CD4-positive, alpha-beta T cell treated with Interleukin-6 for 4 hours (primary cell): Measurements from ENCODE around the gene TMEM170B.

Experiments used
- DNase-seq: peaks from one replicate; pipeline ENCODE4 v3.0.0-alpha.2; 2020; ENCODE audit warnings: mixed read lengths

Gene TMEM170B

DNA sequence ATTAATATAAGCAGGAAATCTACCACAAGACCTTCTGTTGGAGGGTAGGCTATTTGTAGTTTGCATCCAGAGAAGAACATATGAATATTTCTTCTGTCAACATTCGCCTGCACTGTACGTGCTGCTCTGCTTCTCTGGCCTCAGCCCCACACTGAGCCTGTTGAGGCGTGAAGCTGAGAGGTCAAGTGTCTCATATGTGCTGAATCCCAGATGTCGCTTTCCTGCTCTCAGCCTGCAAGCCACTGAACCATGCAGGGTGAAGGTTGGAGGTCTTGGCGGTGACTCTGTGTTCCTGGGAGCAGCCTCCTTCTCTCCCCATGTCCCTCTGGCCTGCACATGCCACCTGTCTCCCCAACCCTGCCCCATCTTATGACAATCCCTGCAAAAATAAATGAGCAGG, 83.6 kb downstream of the TMEM170B start:
- DNase-seq = no peak

DNA sequence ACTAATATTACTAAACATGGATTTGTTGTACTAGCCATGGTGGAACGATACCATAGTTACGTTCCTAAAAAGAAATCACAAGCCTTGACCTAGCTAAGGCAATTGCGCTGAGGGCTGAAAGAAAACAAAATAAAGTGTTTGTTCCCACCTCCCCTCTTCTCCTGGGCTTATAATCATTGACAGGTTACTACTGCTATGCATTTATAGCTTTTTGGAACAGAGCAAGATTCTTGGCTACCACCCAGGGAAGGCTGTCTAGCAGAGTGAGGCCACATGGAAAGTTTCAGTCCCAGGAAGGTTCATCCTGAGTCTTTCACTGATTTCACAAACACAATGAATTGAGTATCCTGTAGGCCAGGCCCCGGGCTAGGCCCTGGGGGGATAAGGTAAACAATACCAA, 84.6 kb downstream of the TMEM170B start:
- DNase-seq = no peak

DNA sequence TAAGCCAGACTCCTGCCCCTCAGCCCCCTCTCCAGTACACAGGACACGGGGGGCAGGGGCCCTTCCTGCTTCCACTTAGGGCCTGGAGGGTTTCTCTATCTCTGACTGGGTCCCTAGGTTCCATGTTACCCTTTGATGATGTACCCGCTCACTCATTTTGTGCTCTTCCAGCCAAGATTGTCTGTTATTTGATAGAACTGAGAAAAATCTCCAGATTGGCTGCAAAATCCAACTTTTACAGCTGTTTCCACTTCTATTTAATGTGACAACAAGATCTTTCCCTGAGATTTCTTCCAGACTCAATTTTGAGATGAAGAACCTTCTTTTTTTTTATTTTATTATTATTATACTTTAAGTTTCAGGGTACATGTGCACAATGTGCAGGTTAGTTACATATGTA, 85.7 kb downstream of the TMEM170B start:
- DNase-seq = no peak

DNA sequence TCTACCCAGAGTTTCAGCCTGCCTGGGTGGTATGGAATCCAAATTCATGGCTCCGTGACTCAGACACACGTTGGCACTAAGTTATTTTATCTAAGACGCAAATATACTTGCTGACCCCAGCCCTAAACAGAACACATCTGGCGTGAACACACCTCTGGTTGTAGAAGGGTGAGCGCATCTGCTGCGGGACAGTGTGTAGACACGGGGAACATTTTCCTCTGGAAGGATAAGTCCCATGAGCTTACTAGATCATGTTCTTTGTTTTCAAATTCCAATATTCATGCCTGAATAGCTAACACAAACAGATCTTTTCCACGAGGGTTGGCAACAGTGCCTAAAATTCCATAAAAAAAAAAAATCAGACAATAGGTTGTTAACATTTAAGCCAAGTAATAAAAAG, 87.8 kb downstream of the TMEM170B start:
- no peak for DNase-seq

DNA sequence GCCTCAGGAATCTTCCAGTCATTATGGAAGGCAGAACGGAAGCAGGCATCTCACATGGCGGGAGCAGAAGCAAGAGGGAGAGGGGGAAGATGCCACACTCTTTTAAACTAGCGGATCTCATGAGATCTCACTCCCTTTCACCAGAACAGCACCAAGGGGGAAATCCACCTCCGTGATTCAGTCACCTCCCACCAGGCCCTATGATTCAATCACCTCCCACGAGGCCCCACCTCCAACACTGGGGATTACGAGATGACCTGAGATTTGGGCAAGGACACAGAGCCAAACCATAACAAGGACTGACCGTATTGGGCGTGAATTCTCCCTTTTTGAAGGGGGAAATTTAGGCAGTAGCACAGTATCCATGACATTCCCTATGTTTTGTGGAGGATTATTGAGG, 88.8 kb downstream of the TMEM170B start:
- DNase-seq = no peak

DNA sequence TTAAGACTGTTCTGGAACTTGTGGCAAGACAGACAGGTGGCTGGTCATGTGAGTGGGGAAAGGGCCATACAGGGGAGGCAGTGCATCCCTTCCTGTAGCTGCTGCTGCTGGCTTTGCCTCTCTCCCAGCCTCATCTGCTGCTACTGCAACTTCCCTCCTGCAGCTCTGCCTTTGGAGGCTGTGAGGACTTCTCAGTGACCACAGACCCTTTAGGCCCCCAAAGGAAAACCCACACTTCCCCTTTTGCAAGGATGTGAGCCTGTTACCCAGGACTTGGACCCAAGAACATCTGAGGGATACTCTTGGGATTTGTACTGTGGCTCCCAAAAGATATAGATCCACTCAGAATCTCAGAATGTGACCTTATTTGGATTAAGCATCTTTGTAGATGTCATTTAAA, 91.0 kb downstream of the TMEM170B start:
- no peak for DNase-seq

DNA sequence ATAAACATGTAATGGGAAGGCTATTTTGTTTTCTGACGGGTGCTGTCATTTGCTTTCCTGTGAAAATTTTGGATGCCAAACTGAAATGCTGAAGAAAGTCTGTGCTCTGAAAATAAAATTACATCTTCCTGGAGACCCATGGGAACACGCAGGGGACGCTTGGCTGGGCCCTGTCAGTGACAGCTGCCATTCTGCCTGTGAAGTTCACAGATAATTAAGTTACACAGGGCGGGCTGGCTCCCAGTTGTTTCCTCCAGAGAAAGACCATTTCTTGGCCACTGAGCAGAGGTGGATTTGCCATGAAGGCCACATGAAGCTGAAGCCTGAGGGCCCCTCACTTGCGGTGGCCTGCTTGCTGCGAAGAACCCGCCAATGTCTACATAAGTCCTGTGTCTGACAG, 93.5 kb downstream of the TMEM170B start:
- DNase-seq = no peak

DNA sequence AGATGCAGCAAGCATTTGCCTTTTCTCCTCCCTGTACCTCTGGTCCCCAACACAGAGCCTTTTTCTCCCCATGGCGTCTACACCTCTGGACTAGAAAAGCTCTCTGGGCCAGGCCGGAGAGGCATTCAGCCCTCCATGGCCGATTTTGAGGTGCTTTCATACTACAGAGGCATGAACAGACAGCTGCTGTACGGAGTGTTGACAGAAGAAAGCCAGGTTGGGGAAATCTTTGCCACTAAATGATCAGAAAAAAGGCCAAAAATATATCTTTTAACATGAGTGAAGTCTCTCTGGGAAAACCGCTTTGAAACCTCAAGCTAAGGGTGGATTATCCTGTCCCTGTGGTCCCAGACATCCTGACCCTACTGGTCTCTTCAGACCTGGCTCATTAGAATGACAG, 94.0 kb downstream of the TMEM170B start:
- no peak for DNase-seq

DNA sequence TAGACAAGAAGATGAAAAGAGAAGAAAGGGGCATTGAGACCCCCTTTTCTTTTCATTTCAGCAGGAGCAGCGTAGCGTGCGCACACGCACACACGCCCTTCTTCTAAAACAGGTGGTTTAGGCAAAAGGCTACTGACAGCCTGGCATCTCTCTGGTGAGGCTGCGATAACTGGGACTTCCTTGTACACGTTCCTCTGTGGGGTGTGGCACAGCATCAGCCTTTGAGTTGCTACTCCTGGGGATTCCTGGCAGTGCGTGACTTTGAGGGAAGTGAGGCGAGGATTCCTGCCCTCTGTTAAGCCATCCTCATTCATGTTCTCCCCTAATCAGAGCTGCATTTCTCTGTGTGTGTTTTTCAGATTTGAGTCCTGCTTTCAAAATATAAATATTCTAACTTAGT, 94.7 kb downstream of the TMEM170B start:
- no peak for DNase-seq

DNA sequence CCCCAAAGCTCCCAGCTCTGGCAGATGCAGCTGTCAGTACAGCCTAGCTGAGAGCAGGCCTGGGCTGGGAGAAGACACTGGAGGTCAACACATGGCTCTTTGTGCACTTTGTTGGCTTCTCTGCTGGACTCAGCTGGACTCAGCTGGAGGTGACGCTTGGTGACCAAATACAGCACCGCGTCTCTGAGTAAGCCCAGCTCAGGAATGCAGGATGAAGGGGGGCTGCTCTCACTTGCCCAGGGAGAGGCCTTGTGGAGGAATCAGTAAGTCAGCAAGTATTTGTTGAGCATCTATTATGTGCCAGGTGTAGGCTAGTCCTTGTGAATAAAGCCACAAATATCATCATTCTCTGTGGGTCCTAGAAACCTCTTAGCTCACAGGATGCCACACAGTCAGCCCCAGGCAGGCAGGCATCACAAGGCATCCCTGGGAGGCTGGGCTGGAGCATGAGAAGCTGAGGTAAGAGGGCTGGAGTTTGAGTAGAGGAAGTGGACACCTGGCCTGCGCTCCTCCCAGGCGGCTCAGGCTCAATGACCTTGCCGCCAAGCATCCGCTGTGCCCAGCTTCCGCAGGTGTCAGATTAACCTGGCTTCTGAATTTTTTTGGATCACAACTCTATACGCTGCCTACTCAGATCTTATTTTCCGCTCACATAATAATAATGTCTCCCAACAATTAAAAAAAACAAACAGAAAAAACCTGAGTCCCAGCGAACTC, 95.4 kb downstream of the TMEM170B start:
- DNase-seq = no peak
